Sigmoid colon (tissue), 7 donors: ENCODE results near the gene FKBP3. TPM values are rescaled to one million over a fixed set of nuclear protein-coding genes. Genes with fewer than 3 reads are reported as not detected.

Experiments used
- DNase-seq: peaks from one replicate; pipeline ENCODE4 v3.0.0-alpha.2; 2019
- H3K27ac ChIP-seq, 4 donors: fragments of 200-600 bp; sonication (generic); one replicate each; pipeline ENCODE4 v1.5.1; 2016 to 2019; ENCODE audit warnings: mild to moderate bottlenecking in 1 of 4
- H3K27me3 ChIP-seq, 3 donors: fragments of 200-600 bp; sonication (generic); one replicate each; pipeline ENCODE4 v1.5.1; 2019; ENCODE audit warnings: mild to moderate bottlenecking in 1 of 3
- H3K36me3 ChIP-seq, 4 donors: fragments of 200-600 bp; sonication (generic); one replicate each; pipeline ENCODE4 v1.5.1; 2016 to 2019
- H3K4me1 ChIP-seq, 4 donors: fragments of 200-600 bp; sonication (generic); one replicate each; pipeline ENCODE4 v1.5.1; 2017 to 2019
- H3K4me3 ChIP-seq, 4 donors: fragments of 200-600 bp; sonication (generic); one replicate each; pipeline ENCODE4 v1.5.1; 2017 to 2019; ENCODE audit warnings: mild to moderate bottlenecking in 2 of 4, moderate library complexity in 1 of 4
- H3K9me3 ChIP-seq, 4 donors: fragments of 200-600 bp in 3 of 4; sonication (generic) in 3 of 4; one replicate each; pipeline versions ENCODE4 v1.5.1 to v1.6.1; 2013 to 2019
- CTCF ChIP-seq, 4 experiments: fragments of 450-650 bp in 3 of 4; fragments of 200-600 bp in 1 of 4; IDR thresholded peaks; one replicate each; pipeline ENCODE4 v1.5.1; 2016 to 2019; ENCODE audit warnings: antibody characterized with exemption in 4 of 4, mild to moderate bottlenecking in 3 of 4, moderate library complexity in 2 of 4
- EP300 ChIP-seq, 4 donors: sonication (generic); formaldehyde crosslinking; IDR thresholded peaks; one replicate each; pipeline ENCODE4 v1.6.1; 2017; ENCODE audit warnings: antibody characterized with exemption in 4 of 4
- POLR2A ChIP-seq, 2 donors: fragments of 450-650 bp; IDR thresholded peaks; one replicate each; pipeline ENCODE4 v1.6.1; 2016; ENCODE audit warnings: antibody characterized with exemption in 2 of 2, mild to moderate bottlenecking in 2 of 2, moderate library complexity in 2 of 2
- POLR2AphosphoS5 ChIP-seq, 4 donors: sonication (generic); formaldehyde crosslinking; IDR thresholded peaks; one replicate each; pipeline ENCODE4 v1.6.1; 2017; ENCODE audit warnings: antibody characterized with exemption in 4 of 4
- WGBS, 2 donors: extraction: QIAGEN DNeasy Blood & Tissue Kit; methylation state at CpG; one replicate each; pipeline ENCODE4 v1.1.7; 2013; 5-methylcytosine and 5-hydroxymethylcytosine counted together
- intact Hi-C: fragments of 100-400 bp; cut with DNase I; formaldehyde crosslinking; loops from one replicate; pipeline ENCODE4 v1.15.1; 2023
- polyA plus RNA-seq, 3 donors: library from polyadenylated mRNA; stranded (reverse); fragments of 200-250 nt; gene quantifications; one replicate each; pipeline ENCODE4 v1.2.3, GENCODE V29; 2013
- total RNA-seq, 4 donors: library from RNA; depleted of rRNA; stranded (reverse); fragments of >200 nt; gene quantifications; one replicate each; pipeline ENCODE4 v1.1.0, GENCODE V29; 2016
- donor health status: healthy with polysubstance abuse.
- donor health status: Bipolar disorder and iron deficiency.
- donor health status: healthy.

Gene FKBP3
- total and polyA plus RNA-seq, 7 donors: 32.6 to 113 (median 68.0) TPM

GRCh38 chr14:45112896-45113781 lies 21.1 kb downstream of the FKBP3 start:
- no peak for DNase-seq
- Histone ChIP-seq H3K4me3 (no peak overlapping the region), H3K9me3 (no peaks in the 10 kb centered on the region), H3K27ac (no peak overlapping the region), H3K36me3 (peaks cover 23 to 99% (median 39%) of the 10 kb centered on the region in 4 donors), H3K4me1 (no peaks in the 10 kb centered on the region), H3K27me3 (no peaks in the 10 kb centered on the region)
- WGBS, 2 donors: 71 to 86% methylated on average over 6 of the region's 6 CpGs
- TF ChIP-seq CTCF (IDR thresholded peaks at IDR 0.05): no peak
- TF ChIP-seq POLR2AphosphoS5 (IDR thresholded peaks at IDR 0.05): peak in 1 of 4 donors; percentile 6
- intact Hi-C loops: no loop called here

GRCh38 chr14:45104561-45104960 lies 29.7 kb downstream of the FKBP3 start:
- Histone ChIP-seq H3K36me3 (peaks cover 13 to 100% (median 22%) of the 10 kb centered on the region in 4 donors), H3K27me3 (no peaks in the 10 kb centered on the region), H3K4me1 (no peaks in the 10 kb centered on the region), H3K4me3 (no peak overlapping the region), H3K27ac (no peak overlapping the region), H3K9me3 (no peaks in the 10 kb centered on the region)
- no peak for DNase-seq
- 46 to 80% methylated on average over 1 of the region's 1 CpG for WGBS, 2 donors
- no peak for TF ChIP-seq CTCF (IDR thresholded peaks at IDR 0.05)
- intact Hi-C loops: no loop called here

GRCh38 chr14:45103806-45104205 lies 30.5 kb downstream of the FKBP3 start:
- intact Hi-C loops: no loop called here
- no peak for TF ChIP-seq POLR2A (IDR thresholded peaks at IDR 0.05)

GRCh38 chr14:45096218-45096617 lies 38.1 kb downstream of the FKBP3 start:
- H3K36me3 ChIP-seq: peaks cover 9 to 65% (median 16%) of the 10 kb centered on the region in 4 donors
- 96 to 98% methylated on average over 4 of the region's 4 CpGs for WGBS, 2 donors
- no peak for TF ChIP-seq EP300 (IDR thresholded peaks at IDR 0.05)
- TF ChIP-seq POLR2A (IDR thresholded peaks at IDR 0.05): no peak
- no peak for TF ChIP-seq POLR2AphosphoS5 (IDR thresholded peaks at IDR 0.05)

More at GRCh38 chr14:45103806-45104205, 30.5 kb downstream of the FKBP3 start:
- Histone ChIP-seq H3K36me3 (peaks cover 14 to 100% (median 20%) of the 10 kb centered on the region in 4 donors), H3K27me3 (no peaks in the 10 kb centered on the region), H3K4me3 (no peak overlapping the region), H3K4me1 (no peaks in the 10 kb centered on the region), H3K27ac (no peak overlapping the region), H3K9me3 (no peaks in the 10 kb centered on the region)
- DNase-seq: no peak

GRCh38 chr14:45095143-45095542 lies 39.1 kb downstream of the FKBP3 start:
- no peak overlapping the region for H3K4me3 ChIP-seq
- H3K27me3 ChIP-seq: no peaks in the 10 kb centered on the region
- 90 to 96% methylated on average over 4 of the region's 4 CpGs for WGBS, 2 donors
- H3K4me1 ChIP-seq: peaks cover 0 to 9% (median 2%) of the 10 kb centered on the region in 4 donors
- no peak overlapping the region for H3K27ac ChIP-seq
- intact Hi-C loops: no loop called here
- H3K36me3 ChIP-seq: peaks cover 7 to 54% (median 16%) of the 10 kb centered on the region in 4 donors
- no peak for DNase-seq
- no peaks in the 10 kb centered on the region for H3K9me3 ChIP-seq
- TF ChIP-seq CTCF (IDR thresholded peaks at IDR 0.05): no peak
- TF ChIP-seq POLR2AphosphoS5 (IDR thresholded peaks at IDR 0.05): no peak
- no peak for TF ChIP-seq POLR2A (IDR thresholded peaks at IDR 0.05)
- no peak for TF ChIP-seq EP300 (IDR thresholded peaks at IDR 0.05)

More at GRCh38 chr14:45096218-45096617, 38.1 kb downstream of the FKBP3 start:
- no peak overlapping the region for H3K4me3 ChIP-seq
- DNase-seq: no peak
- intact Hi-C loops: no loop called here
- no peaks in the 10 kb centered on the region for H3K9me3 ChIP-seq
- no peaks in the 10 kb centered on the region for H3K27me3 ChIP-seq
- no peak overlapping the region for H3K27ac ChIP-seq
- peaks cover 0 to 8% (median 0%) of the 10 kb centered on the region in 4 donors for H3K4me1 ChIP-seq
